Ascending aorta (tissue), 2 donors: ENCODE measurements around the gene NRXN3. TPM values are rescaled to one million over a fixed set of nuclear protein-coding genes. Genes with fewer than 3 reads are reported as not detected.

Experiments used
- DNase-seq, 2 donors: peaks; one replicate each; pipeline ENCODE4 v3.0.0-alpha.2; 2019; ENCODE audit warnings: low spot score in 2 of 2
- H3K27ac ChIP-seq, 2 donors: fragments of 200-600 bp; sonication (generic); one replicate each; pipeline ENCODE4 v1.5.1; 2016 to 2017; ENCODE audit warnings: mild to moderate bottlenecking in 1 of 2
- H3K27me3 ChIP-seq: fragments of 200-600 bp; sonication (generic); one replicate; pipeline ENCODE4 v1.5.1; 2017
- H3K36me3 ChIP-seq, 2 donors: fragments of 200-600 bp; sonication (generic); one replicate each; pipeline ENCODE4 v1.5.1; 2016
- H3K4me1 ChIP-seq, 2 donors: fragments of 200-600 bp; sonication (generic); one replicate each; pipeline ENCODE4 v1.5.1; 2016 to 2017; ENCODE audit warnings: mild to moderate bottlenecking in 1 of 2
- H3K4me3 ChIP-seq, 2 donors: fragments of 200-600 bp; sonication (generic); one replicate each; pipeline ENCODE4 v1.5.1; 2016 to 2017; ENCODE audit warnings: mild to moderate bottlenecking in 1 of 2
- H3K9me3 ChIP-seq, 2 donors: fragments of 200-600 bp; sonication (generic); one replicate each; pipeline ENCODE4 v1.5.1; 2016
- intact Hi-C: fragments of 100-400 bp; cut with DNase I; formaldehyde crosslinking; loops from one replicate; pipeline ENCODE4 v1.15.1; 2023
- total RNA-seq: library from RNA; depleted of rRNA; stranded (reverse); fragments of >200 nt; gene quantifications from one replicate; pipeline ENCODE4 v1.1.0, GENCODE V29; 2016
- TF ChIP-seq, protein P1 (sequence below), 3 experiments: fragments of 200-600 bp in 2 of 3; fragments of 450-650 bp in 1 of 3; sonication (generic) in 2 of 3; IDR thresholded peaks; one replicate each; pipeline ENCODE4 v1.5.1; 2016 to 2019; ENCODE audit warnings: antibody characterized with exemption in 3 of 3, mild to moderate bottlenecking in 1 of 3, moderate library complexity in 1 of 3

Gene NRXN3
- total RNA-seq, 1 donor from 2014 or later = 21.0 TPM

DNA sequence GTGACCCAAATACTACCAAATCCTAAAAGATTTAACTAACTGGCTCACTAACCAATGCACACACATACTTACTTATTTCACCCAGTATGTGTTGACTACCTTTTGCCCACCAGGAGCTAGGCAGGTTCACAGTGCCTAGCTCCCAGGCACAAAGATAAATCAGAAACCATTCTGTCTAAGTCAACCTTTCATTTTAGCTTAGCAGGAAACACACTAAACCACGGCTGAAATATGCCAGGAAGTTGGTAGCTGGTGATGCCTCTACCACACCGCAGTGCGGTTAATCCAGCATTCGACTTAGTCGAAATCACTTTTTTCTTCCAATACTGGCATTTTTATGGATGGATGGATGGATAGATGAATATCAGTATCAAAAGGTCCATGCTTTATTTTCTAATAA lies 1443.5 kb downstream of the NRXN3 start:
- DNase-seq = no peak
- Histone ChIP-seq H3K4me3 (no peak overlapping the region), H3K36me3 (no peaks in the 10 kb centered on the region), H3K27ac (no peak overlapping the region), H3K9me3 (no peaks in the 10 kb centered on the region), H3K27me3 (no peaks in the 10 kb centered on the region), H3K4me1 (no peaks in the 10 kb centered on the region)
- TF ChIP-seq, protein P1, sequence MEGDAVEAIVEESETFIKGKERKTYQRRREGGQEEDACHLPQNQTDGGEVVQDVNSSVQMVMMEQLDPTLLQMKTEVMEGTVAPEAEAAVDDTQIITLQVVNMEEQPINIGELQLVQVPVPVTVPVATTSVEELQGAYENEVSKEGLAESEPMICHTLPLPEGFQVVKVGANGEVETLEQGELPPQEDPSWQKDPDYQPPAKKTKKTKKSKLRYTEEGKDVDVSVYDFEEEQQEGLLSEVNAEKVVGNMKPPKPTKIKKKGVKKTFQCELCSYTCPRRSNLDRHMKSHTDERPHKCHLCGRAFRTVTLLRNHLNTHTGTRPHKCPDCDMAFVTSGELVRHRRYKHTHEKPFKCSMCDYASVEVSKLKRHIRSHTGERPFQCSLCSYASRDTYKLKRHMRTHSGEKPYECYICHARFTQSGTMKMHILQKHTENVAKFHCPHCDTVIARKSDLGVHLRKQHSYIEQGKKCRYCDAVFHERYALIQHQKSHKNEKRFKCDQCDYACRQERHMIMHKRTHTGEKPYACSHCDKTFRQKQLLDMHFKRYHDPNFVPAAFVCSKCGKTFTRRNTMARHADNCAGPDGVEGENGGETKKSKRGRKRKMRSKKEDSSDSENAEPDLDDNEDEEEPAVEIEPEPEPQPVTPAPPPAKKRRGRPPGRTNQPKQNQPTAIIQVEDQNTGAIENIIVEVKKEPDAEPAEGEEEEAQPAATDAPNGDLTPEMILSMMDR (IDR thresholded peaks at IDR 0.05) = no peak
- intact Hi-C loops = no loop called here

DNA sequence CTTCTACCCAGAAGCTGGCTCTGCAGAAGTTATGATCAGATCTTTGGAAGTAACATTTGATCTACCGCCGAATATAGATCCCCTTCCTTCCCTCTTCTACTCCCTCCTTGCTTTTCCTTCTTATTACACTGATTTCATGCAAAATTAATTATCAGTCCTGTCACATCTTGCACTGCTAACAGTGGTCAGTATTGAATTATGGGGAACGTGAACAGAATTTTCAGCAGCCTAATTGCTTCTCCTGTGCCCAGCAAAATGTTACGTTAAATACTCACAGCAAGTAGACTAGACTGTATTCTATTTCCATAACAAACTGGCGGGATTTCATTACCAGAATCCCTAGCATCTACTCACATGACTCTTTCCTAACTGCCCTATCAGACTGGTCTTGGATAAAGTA lies 1444.3 kb downstream of the NRXN3 start:
- TF ChIP-seq, protein P1 (IDR thresholded peaks at IDR 0.05) = no peak
- intact Hi-C loops = no loop called here
- Histone ChIP-seq H3K27me3 (no peaks in the 10 kb centered on the region), H3K4me3 (no peak overlapping the region), H3K27ac (no peak overlapping the region), H3K4me1 (no peaks in the 10 kb centered on the region), H3K9me3 (no peaks in the 10 kb centered on the region), H3K36me3 (no peaks in the 10 kb centered on the region)
- DNase-seq = no peak

DNA sequence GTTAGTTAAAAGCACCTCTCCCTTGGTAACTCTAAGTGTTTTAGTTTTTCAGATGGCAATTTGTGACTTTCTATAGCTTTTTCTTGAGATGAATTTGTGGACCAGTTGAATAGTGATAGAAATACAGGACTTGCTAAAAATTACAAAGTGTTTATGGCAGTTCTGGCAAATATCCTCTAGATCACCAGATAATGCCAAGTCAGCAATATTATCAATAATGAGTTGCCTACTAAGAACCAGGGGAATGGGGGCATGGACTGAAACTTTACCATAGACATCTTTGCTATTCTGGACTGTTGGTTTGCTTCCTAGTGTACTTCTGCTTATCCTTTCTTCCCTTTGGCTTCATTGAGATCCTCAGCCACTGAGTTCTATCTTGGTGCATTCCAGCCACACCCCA lies 1456.9 kb downstream of the NRXN3 start:
- intact Hi-C loops = no loop called here

DNA sequence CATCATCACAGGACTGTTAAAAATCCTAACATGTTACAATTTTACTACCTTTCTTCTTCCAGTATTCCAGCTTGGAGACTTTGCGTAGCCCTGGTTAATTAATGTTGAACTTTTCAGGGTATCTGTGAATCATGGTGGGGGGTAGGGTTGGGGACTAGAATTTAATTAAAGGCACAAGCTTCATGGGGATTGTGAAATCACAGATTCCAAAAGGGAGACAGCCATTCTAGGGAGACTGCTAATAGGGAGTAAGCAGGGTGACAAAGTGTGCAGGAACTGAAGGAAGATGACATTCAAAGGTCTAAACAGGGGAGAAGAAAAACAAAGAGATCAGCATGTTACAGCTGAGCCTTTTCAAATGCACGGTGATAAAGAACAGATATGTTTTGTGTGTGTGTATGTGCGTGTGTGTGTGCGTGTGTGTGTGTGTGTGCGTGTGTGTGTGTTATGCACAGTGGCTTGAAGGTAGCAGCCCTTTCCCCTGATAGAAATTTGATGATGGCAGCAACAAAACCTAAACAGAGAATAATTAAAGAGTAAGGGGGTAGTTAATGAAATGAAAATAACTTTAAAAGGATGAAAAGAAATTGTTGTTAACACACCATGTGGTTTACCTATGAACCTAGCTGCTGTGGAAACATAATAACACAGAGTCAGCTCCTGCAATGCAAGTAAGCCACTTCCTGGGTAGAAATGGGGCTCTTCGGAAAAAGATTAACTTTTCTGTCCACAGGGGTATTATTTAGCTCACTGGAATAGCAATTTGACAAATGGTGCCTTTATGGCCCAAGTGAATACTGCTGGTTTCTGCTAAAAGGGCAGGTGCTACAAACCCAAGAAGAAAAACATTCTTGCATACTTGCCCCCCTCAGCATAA lies 1459.5 kb downstream of the NRXN3 start:
- intact Hi-C loops = no loop called here
- no peak overlapping the region for H3K27ac ChIP-seq
- TF ChIP-seq, protein P1 (IDR thresholded peaks at IDR 0.05) = no peak
- DNase-seq = no peak
- H3K4me1 ChIP-seq = no peaks in the 10 kb centered on the region
- no peaks in the 10 kb centered on the region for H3K27me3 ChIP-seq
- no peak overlapping the region for H3K4me3 ChIP-seq
- no peaks in the 10 kb centered on the region for H3K36me3 ChIP-seq
- no peaks in the 10 kb centered on the region for H3K9me3 ChIP-seq

More for the DNA sequence above, 1456.9 kb downstream of the NRXN3 start:
- Histone ChIP-seq H3K4me3 (no peak overlapping the region), H3K4me1 (no peaks in the 10 kb centered on the region), H3K36me3 (no peaks in the 10 kb centered on the region), H3K27ac (no peak overlapping the region), H3K27me3 (no peaks in the 10 kb centered on the region), H3K9me3 (no peaks in the 10 kb centered on the region)
- TF ChIP-seq, protein P1 (IDR thresholded peaks at IDR 0.05) = no peak
- no peak for DNase-seq

DNA sequence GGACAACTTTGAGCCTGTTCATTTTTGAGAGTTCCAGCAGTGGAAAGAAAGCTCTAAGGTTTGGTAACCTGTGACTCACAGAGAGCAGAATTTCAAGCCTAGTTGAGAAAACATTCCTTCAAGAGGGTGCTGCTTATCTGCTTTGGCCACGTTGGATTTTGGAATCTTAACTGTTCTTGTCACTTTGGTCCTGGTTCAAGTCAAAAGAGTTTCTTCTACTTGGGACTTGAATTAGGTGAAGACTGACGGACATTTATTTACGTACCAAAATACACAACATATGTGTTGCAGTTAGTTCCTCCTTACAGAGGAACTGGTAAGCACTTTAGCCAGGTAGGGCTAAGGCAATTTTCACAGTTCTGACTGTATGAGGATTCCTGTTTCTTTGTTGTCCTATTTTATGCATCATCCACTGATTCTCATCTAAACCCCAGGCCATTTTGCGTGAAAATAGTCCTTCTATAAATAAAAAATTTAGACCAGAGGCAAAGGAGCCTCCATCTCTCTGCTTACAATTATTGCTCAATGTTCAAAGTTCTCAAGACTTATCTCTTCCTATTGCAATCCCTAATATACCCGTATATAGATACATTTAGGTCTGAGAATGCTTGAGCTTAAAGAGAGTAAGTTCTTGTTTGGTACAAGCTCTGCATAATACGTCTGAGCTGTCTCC lies 1460.3 kb downstream of the NRXN3 start:
- Histone ChIP-seq H3K36me3 (no peaks in the 10 kb centered on the region), H3K4me1 (no peaks in the 10 kb centered on the region), H3K9me3 (no peaks in the 10 kb centered on the region), H3K27ac (no peak overlapping the region), H3K27me3 (no peaks in the 10 kb centered on the region), H3K4me3 (no peak overlapping the region)
- DNase-seq = no peak
- TF ChIP-seq, protein P1 (IDR thresholded peaks at IDR 0.05) = no peak
- intact Hi-C loops = no loop called here
